Measurements from ENCODE around the gene MAFB. TPM values are rescaled to one million over a fixed set of nuclear protein-coding genes. Genes with fewer than 3 reads are reported as not detected.

The MAFB gene
- polyA plus RNA-seq, 1 of the 3 experiments (the other 2 are of a cell fraction), result 0.08 TPM

GRCh38 chr20:40728996-40729395 lies 40.0 kb upstream of the MAFB start:
- Histone ChIP-seq H3K4me3 (ENCODE audit: low read depth in 2 of 2, low read length in 1 of 2) (no peak overlapping the region), H3K27me3 (ENCODE audit: insufficient read depth) (no peaks in the 10 kb centered on the region), H3K9ac (no peak overlapping the region), H3K4me2 (no peak overlapping the region), H3K4me1 (ENCODE audit: control insufficient read depth in 1 of 2, insufficient read depth in 2 of 2, low read depth in 1 of 2, low read length in 1 of 2) (no peaks in the 10 kb centered on the region), H3K9me2 (no peaks in the 10 kb centered on the region), H4K20me1 (ENCODE audit: insufficient read depth) (no peaks in the 10 kb centered on the region), H3K27ac (ENCODE audit: low read depth in 2 of 2, low read length in 1 of 2) (no peak overlapping the region), H2AFZ (ENCODE audit: low read depth) (no peak overlapping the region), H3K36me3 (replicated peaks in 1 of 2; ENCODE audit: control insufficient read depth in 1 of 2, insufficient read depth in 2 of 2, low read length in 1 of 2) (no peaks in the 10 kb centered on the region), H3F3A (replicated peaks; ENCODE audit: insufficient read depth) (no peaks in the 10 kb centered on the region), H3K9me3 (no peaks in the 10 kb centered on the region), H3K79me2 (ENCODE audit: insufficient read depth) (no peaks in the 10 kb centered on the region)
- ChIA-PET POLR2A (no interaction called here), CTCF (no interaction called here)
- TF ChIP-seq MXI1 (IDR thresholded peaks at IDR 0.05; ENCODE audit: low read depth, low read length) (no peak), RCOR1 (IDR thresholded peaks at IDR 0.05; ENCODE audit: low read length) (no peak), NRF1 (IDR thresholded peaks at IDR 0.05; ENCODE audit: low read depth, low read length) (no peak), TEAD4 (IDR thresholded peaks at IDR 0.05; ENCODE audit: borderline replicate concordance, insufficient read depth) (no peak), EZH2phosphoT487 (IDR thresholded peaks at IDR 0.05; ENCODE audit: borderline replicate concordance, low read depth) (no peak), PBX3 (IDR thresholded peaks at IDR 0.05) (no peak)
- no peak for DNase-seq
- 9% methylated on average over 2 of the region's 2 CpGs for WGBS (ENCODE audit: low lambda C conversion rate)

- Histone ChIP-seq H3F3A (replicated peaks; ENCODE audit: insufficient read depth) (no peaks in the 10 kb centered on the region), H3K27ac (ENCODE audit: low read depth in 2 of 2, low read length in 1 of 2) (no peak overlapping the region), H4K20me1 (ENCODE audit: insufficient read depth) (no peaks in the 10 kb centered on the region), H3K4me1 (ENCODE audit: control insufficient read depth in 1 of 2, insufficient read depth in 2 of 2, low read depth in 1 of 2, low read length in 1 of 2) (no peaks in the 10 kb centered on the region), H3K36me3 (replicated peaks in 1 of 2; ENCODE audit: control insufficient read depth in 1 of 2, insufficient read depth in 2 of 2, low read length in 1 of 2) (no peaks in the 10 kb centered on the region), H3K27me3 (ENCODE audit: insufficient read depth) (no peaks in the 10 kb centered on the region), H3K9me2 (no peaks in the 10 kb centered on the region), H3K4me3 (ENCODE audit: low read depth in 2 of 2, low read length in 1 of 2) (no peak overlapping the region), H3K79me2 (ENCODE audit: insufficient read depth) (no peaks in the 10 kb centered on the region), H3K9me3 (no peaks in the 10 kb centered on the region), H3K9ac (no peak overlapping the region), H3K4me2 (no peak overlapping the region), H2AFZ (ENCODE audit: low read depth) (no peak overlapping the region)
- TF ChIP-seq GABPA (IDR thresholded peaks at IDR 0.05; ENCODE audit: low read depth), result no peak
- TF ChIP-seq CTCF (IDR thresholded peaks at IDR 0.05), result peak; percentile 34; the same call in 1 of the 2 replicates
- no peak for TF ChIP-seq MXI1 (IDR thresholded peaks at IDR 0.05; ENCODE audit: low read depth, low read length)
- TF ChIP-seq USF2 (IDR thresholded peaks at IDR 0.05; ENCODE audit: borderline replicate concordance, low read depth, low read length), result no peak
- no peak for DNase-seq
- 4% methylated on average over 1 of the region's 1 CpG for WGBS (ENCODE audit: low lambda C conversion rate)
- ChIA-PET CTCF (no interaction called here), POLR2A (no interaction called here)
Observed at GRCh38 chr20:40728470-40728869, 39.4 kb upstream of the MAFB start.
